GM21381 (cell line): ENCODE data around the gene MTF1.
A peak's percentile ranks its signal among the peaks of the same experiment; 100 is the strongest.
"Not testable (repeated sequence)": the region's sequence is repeated elsewhere in the genome, so short reads cannot be mapped to it uniquely, and the experiment has no call there.

ENCODE experiments used
- ATAC-seq: cut with Tn5 transposase; IDR thresholded peaks from one replicate; pipeline ENCODE4 v1.9.1; 2021; ENCODE audit warnings: mild to moderate bottlenecking, moderate library complexity; ENCODE audit not compliant: unreplicated experiment

The MTF1 gene

GRCh38 chr1:37794372-37795339, 64.7 kb downstream of the MTF1 start:
- ATAC-seq = no peak

DNA sequence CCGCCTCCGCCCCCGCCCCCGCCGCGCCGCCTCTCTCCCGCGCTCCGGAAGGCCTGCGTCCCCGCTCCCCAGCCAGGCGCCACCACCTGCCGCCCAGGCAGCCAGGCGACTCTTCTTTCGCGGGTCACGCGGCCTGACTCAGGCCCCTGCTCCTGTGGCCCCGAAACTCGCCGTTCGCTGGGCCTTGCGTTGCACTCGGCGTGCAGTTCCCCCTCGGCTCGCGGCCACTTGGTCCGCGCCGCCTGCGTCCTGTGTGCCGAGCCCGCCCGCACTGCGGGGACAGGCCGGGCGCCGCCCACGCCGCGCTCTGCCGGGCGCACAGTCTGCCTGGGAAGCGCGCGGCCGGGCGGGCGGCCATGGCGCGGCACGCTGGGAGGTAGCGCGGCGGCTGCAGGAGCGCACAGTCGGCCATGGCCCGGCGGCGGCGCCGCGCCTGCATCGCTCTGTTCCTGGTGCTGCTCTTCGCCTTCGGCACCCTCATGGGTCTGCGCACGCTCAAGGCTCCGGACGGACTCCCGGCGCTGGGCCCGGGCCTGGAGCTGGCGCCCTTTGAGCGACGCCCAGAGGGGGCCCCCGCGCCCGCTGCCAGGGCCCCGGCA, 65.5 kb downstream of the MTF1 start, which contains the start of gene MANEAL:
TSS of gene MANEAL (plus strand) at position 75 of the 599 bp plus-strand sequence. CDS start at position 411, 336 bp downstream.
- peak; percentile 54 for ATAC-seq

DNA sequence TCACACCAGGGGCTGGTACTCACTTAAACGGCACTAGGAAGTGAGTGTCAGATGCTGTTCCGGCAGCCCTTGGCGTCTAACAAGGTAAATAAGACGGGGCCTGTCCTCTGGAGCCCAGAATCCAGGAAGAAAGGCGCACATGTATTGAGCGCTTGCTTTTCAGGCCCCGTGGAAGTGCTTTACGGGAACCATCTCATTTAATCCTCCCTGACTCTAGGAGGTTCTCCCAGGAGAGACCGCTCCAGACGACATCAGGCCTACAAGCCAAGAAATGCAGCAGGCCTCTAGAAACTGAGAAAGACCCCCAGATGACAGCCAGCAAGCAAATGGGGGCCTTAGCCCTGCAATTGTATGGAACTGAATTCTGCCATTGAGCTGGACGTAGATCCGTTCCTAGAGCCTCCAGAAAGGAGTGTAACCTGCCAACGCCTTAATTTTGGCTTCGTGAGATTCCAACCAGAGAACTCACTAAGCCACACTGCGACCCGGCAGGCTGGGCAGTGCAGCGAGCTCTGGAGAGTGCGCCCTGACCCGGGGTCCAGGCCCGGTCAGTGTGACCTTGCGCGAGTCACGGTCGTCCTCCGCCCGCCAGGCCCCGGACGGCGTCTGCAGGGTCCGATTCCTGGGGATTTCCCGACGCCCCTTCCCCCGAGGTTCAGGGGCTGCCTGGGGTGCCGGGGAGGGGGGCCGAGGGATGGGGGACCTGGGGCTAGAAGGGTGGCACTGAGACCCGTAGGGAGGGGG, 66.3 kb downstream of the MTF1 start:
- ATAC-seq = no peak

DNA sequence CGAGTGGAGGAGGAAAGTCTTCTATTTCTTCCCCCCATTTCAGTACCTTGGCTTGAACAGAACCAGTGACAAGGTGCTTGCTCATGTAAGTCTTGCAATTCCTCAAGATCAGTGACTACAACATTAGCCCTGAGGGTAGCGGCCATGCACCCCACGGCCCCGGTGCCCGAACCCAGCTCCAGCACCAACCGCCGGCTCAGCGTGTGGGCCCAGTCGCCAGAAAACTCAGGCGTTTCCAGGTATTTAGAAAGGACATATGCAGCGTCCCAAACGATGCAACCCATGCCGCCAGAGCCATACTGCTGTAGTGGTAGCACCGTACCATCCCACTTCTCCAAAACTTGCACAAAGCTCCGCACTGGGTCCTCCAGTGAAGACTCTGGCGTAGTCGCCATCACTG, 76.9 kb downstream of the MTF1 start:
- ATAC-seq = no peak

DNA sequence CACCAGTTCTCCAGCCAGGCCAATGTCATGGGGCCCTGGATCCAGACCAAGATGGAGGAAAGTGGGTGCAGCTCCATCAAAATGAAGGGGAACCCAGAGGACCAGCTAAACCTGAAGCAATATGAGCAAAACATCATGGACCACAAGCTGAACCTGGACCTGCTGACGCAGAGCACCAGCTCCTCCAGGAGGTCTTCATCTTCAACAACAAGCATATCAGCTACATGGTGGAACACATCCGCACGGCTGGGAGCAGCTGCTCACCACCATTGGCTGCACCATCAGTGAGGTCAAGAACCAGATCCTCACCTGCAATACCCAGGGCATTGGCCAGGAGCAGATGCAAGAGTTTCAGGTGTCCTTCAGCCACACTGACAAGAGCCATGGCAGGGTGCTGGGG, 80.7 kb downstream of the MTF1 start:
- no peak for ATAC-seq

DNA sequence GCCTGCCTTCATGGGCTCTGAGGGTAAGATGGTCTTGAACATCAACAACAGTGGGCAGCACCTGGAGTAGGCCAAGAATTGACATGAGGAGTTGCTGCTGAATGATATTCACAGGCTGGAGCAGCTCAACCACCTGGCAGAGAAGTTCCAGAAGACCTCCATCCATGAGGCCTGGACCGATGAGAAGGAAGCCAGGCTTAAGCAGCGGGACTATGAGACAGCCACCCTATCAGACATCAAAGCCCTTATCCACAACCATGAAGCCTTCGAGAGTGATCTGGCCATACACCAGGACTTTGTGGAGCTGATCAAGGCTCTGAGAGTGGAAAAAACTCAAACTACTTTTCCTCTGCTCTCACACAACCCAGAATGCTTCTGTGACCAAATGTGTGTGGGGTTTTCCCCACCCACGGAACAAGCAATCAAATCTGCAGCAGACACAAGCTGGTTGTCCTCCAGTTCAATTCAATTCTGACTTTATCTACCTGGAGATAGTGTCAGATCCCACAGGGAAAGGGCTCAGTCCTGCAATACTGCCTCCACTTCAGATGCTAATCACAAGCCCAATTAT, 82.4 kb downstream of the MTF1 start:
- no peak for ATAC-seq

GRCh38 chr1:37771440-37771839, 88.0 kb downstream of the MTF1 start:
- not testable (repeated sequence) for ATAC-seq

DNA sequence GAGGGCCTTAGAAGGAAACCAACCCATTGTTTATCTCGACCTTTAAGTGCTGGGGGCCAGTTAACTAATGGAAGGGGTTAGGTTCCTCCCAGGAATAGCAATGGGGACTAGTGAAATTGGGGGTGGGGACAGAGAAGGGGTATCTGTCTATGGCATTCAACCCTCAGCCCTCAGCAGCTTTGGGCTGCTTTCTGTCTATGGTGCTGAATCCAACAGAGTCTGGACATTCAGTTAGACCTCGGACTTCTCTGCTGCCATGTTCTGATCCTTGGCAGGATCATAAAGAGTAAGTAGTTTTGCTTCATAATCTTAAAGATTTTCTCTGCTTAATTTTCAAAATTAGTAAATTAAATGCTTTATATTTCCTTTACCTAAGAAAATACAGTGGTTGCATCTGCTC, 91.9 kb downstream of the MTF1 start:
- no peak for ATAC-seq

DNA sequence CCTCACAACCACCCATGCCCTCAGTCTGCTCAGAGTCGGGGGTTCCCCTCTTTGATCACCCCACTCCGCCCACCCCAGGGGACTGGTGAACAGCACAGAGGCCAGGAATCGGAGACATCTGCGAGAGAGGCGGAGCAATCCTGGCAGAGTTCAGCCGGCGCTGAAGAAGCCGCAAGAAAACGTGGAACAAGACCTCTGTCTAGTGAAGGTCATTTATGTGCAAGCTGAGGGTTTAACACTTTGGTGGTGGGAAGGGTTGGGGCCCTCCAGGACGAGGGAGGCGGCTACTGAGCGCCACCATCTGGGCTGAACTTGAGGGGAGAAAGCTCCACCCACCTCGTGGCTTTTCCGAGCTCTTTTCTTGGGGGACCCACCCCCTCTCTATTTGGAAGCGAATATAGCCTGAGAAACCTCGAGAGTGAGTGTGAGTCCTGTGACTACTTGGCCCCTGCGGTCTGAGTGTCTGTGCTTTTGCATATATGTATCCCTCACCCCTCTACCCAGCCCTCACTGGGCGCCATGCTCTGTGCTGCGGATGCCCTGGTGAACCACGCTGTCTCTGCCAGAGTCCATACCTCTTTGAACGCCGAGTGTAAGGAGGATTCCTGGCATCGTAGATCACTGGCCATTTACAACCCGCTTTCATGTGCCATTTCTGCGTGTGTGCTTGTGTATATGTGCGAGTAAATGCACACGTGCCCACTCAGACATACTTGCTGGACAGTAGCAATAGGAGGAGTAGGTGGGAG, 93.3 kb downstream of the MTF1 start:
- no peak for ATAC-seq

GRCh38 chr1:37764888-37765441, 94.4 kb downstream of the MTF1 start, which contains the start of gene EPHA10:
EPHA10 (minus strand) TSS chr1:37765120; CDS start chr1:37765066, 54 bp downstream.
- ATAC-seq = no peak

DNA sequence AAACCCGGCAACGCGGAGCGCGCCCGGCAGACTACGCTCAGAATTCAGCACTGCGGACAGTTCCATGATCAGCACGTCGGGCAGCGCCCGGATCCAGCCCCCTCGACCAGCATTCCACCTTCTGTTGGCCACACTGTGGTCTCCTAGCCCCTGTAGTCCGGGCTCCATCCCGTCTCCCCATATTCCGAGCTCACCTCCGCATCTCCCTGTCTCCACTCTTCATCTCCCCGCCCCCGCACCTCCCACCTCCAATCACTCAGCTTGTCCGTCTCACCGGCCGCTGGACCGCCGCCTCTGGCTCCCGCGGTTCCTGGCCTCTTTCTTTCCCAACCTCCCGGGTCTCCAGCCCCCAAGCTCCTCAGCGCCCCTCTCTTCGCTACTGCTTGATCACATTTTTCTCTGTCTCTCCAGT, 95.0 kb downstream of the MTF1 start:
- ATAC-seq = no peak

DNA sequence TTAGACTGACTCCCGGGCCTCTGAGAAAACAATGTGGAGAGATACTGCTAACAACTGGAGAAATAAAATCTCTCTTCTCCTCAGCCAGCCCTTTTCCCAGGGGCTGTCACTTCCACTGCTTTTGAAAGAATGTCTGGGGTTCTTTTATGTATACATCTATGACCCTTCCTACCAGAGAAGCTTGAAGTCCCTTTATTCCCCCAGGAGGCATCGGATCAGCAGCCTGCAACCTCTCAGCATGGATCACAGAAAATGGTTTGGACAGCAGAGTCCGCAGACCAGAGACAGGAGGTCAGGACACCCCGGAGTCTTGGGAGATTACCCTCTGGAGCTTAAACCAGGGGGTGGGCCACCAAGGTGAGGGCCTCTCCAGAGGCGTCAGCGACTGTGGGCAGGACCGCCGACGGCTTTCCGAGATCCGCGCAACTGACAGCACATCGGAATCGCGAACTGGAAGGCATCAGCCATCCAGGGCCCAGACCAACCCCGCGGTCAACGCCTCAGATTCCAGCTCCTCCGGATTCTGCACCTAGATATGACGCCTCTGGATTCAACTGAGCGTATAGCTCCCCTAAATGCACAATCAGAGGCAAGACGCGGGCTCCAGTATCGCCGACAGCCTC, 95.5 kb downstream of the MTF1 start:
- ATAC-seq = no peak

DNA sequence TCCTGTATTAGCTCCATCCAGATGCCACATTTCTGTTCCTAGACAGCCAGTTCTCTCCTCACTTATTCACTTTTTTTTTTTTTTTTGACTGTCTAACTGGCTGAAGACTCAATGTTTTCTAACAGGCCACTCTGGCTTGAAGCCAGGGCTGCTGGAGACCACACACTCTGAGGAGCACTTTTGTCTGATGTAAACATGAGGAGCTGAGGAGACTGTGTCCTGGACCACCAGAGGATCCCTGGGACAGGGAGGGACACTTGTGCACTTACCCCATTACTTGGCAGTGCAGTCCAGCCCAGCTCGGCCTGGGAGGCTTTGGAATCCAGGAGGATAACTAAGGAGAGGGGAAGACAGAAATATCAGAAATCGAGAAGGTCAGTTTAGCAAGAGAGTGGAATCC, 96.9 kb downstream of the MTF1 start:
- ATAC-seq = no peak

- no peak for ATAC-seq
Observed at GRCh38 chr1:37761416-37762095, 97.8 kb downstream of the MTF1 start.
